ENCODE data around the gene RB1. TPM values are rescaled to one million over a fixed set of nuclear protein-coding genes. Genes with fewer than 3 reads are reported as not detected.

RB1 gene
- polyA plus RNA-seq, 1 donor from 2014 or later, result 29.5 TPM

GRCh38 chr13:48502601-48503319 is 199.2 kb downstream of the RB1 start:
- Histone ChIP-seq H3K4me3 (ENCODE audit: low read length) (no peak overlapping the region), H3K9ac (ENCODE audit: low read length) (no peak overlapping the region), H2AFZ (ENCODE audit: low read depth, low read length) (no peak overlapping the region), H3K79me2 (replicated peaks; ENCODE audit: insufficient read depth, low read length) (no peaks in the 10 kb centered on the region), H3F3A (ENCODE audit: insufficient read depth, low read length, poor library complexity, severe bottlenecking) (no peaks in the 10 kb centered on the region), H3K36me3 (ENCODE audit: insufficient read depth, low read length) (no peaks in the 10 kb centered on the region), H3K9me3 (ENCODE audit: low read length) (no peaks in the 10 kb centered on the region), H3K27ac (ENCODE audit: low read length) (no peak overlapping the region), H3K4me2 (ENCODE audit: low read length) (no peak overlapping the region), H3K9me2 (ENCODE audit: insufficient read depth, low read length) (no peaks in the 10 kb centered on the region), H3K27me3 (ENCODE audit: insufficient read depth, low read depth, low read length) (no peaks in the 10 kb centered on the region), H4K20me1 (ENCODE audit: insufficient read depth) (no peaks in the 10 kb centered on the region)
- no peak for TF ChIP-seq EZH2 (IDR thresholded peaks at IDR 0.05; ENCODE audit: borderline replicate concordance, insufficient read depth, low read length, poor library complexity, severe bottlenecking)
- no peak for TF ChIP-seq TAF1 (IDR thresholded peaks at IDR 0.05; ENCODE audit: low read depth)
- TF ChIP-seq RAD21 (conservative IDR thresholded peaks at IDR 0.05), result no peak
- TF ChIP-seq EP300 (conservative IDR thresholded peaks at IDR 0.05; ENCODE audit: poor library complexity, severe bottlenecking), result no peak
- no peak for TF ChIP-seq POLR2AphosphoS5 (IDR thresholded peaks at IDR 0.05)
- TF ChIP-seq SMC3 (conservative IDR thresholded peaks at IDR 0.05; ENCODE audit: poor library complexity), result no peak
- no peak for TF ChIP-seq REST (IDR thresholded peaks at IDR 0.05; ENCODE audit: borderline replicate concordance)

DNA sequence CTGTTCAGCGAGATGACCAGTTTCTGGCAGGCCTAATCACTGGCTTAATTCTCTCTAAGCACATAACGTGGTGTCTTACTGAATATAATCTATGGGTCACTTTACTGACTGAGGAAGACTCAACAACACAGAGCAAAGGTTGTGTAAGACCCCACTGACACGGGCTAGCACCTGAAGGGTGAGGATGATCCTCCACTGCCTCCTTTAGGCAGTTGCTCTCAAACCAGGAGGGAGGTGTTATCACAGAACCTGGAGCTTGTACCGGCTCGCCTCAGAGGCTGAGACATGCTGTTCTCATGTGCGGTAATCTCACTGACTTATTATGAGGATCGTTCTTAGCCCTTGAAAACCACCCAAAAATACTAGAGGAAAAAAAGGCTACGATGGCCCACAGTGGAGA is 201.1 kb downstream of the RB1 start:
- H3K9me2 ChIP-seq (ENCODE audit: insufficient read depth, low read length), result no peaks in the 10 kb centered on the region
- no peak overlapping the region for H2AFZ ChIP-seq (ENCODE audit: low read depth, low read length)
- H3K4me3 ChIP-seq (ENCODE audit: low read length), result no peak overlapping the region
- no peak overlapping the region for H3K27ac ChIP-seq (ENCODE audit: low read length)
- TF ChIP-seq POLR2AphosphoS5 (IDR thresholded peaks at IDR 0.05), result no peak
- TF ChIP-seq SMC3 (conservative IDR thresholded peaks at IDR 0.05; ENCODE audit: poor library complexity), result no peak
- TF ChIP-seq EP300 (conservative IDR thresholded peaks at IDR 0.05; ENCODE audit: poor library complexity, severe bottlenecking), result no peak
- TF ChIP-seq MXI1 (conservative IDR thresholded peaks at IDR 0.05; ENCODE audit: poor library complexity, severe bottlenecking), result no peak
- TF ChIP-seq EZH2 (IDR thresholded peaks at IDR 0.05; ENCODE audit: borderline replicate concordance, insufficient read depth, low read length, poor library complexity, severe bottlenecking), result no peak
- no peak for TF ChIP-seq TAF1 (IDR thresholded peaks at IDR 0.05; ENCODE audit: low read depth)
- TF ChIP-seq, protein P1, sequence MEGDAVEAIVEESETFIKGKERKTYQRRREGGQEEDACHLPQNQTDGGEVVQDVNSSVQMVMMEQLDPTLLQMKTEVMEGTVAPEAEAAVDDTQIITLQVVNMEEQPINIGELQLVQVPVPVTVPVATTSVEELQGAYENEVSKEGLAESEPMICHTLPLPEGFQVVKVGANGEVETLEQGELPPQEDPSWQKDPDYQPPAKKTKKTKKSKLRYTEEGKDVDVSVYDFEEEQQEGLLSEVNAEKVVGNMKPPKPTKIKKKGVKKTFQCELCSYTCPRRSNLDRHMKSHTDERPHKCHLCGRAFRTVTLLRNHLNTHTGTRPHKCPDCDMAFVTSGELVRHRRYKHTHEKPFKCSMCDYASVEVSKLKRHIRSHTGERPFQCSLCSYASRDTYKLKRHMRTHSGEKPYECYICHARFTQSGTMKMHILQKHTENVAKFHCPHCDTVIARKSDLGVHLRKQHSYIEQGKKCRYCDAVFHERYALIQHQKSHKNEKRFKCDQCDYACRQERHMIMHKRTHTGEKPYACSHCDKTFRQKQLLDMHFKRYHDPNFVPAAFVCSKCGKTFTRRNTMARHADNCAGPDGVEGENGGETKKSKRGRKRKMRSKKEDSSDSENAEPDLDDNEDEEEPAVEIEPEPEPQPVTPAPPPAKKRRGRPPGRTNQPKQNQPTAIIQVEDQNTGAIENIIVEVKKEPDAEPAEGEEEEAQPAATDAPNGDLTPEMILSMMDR (IDR thresholded peaks at IDR 0.05; ENCODE audit: poor library complexity, severe bottlenecking), result no peak
- TF ChIP-seq RAD21 (conservative IDR thresholded peaks at IDR 0.05), result no peak
- no peak for TF ChIP-seq REST (IDR thresholded peaks at IDR 0.05; ENCODE audit: borderline replicate concordance)
- no peaks in the 10 kb centered on the region for H3K27me3 ChIP-seq (ENCODE audit: insufficient read depth, low read depth, low read length)
- no peak overlapping the region for H3K9ac ChIP-seq (ENCODE audit: low read length)
- H3K36me3 ChIP-seq (ENCODE audit: insufficient read depth, low read length), result no peaks in the 10 kb centered on the region
- no peaks in the 10 kb centered on the region for H3K9me3 ChIP-seq (ENCODE audit: low read length)
- no peaks in the 10 kb centered on the region for H3F3A ChIP-seq (ENCODE audit: insufficient read depth, low read length, poor library complexity, severe bottlenecking)
- H4K20me1 ChIP-seq (ENCODE audit: insufficient read depth), result no peaks in the 10 kb centered on the region
- no peak overlapping the region for H3K4me2 ChIP-seq (ENCODE audit: low read length)
- no peaks in the 10 kb centered on the region for H3K79me2 ChIP-seq (replicated peaks; ENCODE audit: insufficient read depth, low read length)

Measured in neural cell (in vitro differentiated cells).